ENCODE data around the gene STAB1. TPM values are rescaled to one million over a fixed set of nuclear protein-coding genes. Genes with fewer than 3 reads are reported as not detected.
"Not testable (repeated sequence)": the region's sequence is repeated elsewhere in the genome, so short reads cannot be mapped to it uniquely, and the experiment has no call there.

The STAB1 gene
- total RNA-seq, 1 donor from 2014 or later: 14.8 TPM

DNA sequence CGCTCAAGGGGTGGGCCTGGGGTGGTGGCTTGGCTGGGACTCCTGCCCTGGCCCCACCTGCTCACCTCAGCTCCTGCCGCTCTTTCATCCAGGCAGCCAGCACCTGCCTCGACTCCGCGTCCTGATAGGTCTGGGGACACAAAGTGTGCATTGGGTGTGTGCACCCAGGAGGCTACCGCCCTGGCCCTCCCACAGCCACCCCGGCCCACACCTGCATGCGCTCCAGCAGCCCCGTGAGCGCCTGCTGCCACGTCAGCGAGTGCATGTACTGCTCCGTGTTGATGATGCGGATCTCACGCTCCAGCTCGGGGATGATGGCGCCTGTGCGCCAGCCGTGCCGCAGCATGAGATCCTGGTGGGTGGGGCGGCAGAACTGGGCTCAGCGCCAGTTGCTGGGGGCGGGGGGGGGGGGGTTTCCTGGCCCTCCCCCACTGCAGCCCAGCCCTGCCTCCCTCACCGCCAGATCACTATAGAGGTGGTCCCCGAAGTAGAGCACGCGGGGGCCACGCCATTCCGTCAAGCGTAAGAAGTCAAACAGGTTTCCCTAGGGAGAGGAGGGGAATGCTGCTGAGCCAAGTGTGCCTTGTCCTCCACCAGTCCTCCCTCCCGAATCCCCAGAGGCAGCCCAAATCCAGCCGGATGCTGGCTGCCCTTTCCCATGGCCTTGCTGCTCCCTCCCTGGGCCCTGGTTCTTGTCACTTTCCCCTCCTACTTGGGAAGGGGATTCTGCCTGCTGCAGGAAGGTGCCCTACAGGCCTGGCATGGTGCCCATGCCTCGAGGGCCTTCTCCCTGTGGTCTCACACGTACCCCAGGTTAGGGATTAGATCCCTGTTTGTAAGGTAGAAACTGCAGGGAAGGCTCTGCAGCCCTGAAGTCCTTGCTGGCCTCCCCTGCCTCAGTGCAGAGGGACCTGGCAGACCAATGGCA, 29.9 kb downstream of the STAB1 start:
- DNase-seq: no peak

DNA sequence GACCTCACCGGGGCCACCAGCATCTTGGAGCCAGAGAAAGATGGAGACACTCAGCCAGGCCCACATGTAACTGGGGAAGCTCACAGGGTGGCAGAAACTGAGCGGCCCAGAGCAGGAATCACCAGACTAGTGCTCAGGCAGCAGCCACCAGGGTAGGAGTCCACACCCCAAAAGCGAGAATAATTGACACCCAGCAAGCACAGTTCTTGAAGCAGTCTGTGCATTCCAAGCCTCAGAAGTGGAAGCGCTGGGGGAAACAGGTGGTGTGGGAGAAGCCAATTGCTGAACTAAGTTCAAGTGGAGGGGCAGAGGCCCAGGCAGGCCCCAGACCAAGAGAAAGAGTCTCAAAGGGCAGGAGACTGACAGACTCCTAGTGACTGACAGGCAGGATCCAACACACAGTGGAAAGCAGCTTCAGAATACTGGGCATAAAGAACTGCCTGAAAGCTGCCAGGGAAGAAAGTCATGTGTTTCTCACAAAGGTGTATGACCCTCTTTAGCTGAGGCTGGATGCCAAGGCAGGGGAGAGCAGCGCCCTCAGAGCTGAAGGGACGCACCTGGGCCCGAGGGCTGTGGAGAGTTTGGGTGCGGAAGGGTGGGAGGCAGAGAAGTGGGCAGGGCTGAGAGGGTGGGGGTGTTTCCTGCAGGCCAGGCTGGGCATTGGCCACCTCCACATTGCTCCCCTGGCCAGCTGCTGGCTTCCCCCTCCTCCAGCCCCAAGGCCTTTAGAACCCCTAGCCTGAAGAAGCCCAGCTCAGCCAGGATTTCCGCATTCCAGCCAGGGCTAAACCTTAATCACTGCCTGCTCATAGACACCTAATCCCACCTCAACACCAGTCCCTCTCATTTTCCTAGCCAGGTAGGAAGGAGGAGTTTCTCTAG, 30.8 kb downstream of the STAB1 start:
- no peak for DNase-seq

- DNase-seq: not testable (repeated sequence)
These were observed 31.5 kb downstream of the STAB1 start for GRCh38 chr3:52526671-52527038.

DNA sequence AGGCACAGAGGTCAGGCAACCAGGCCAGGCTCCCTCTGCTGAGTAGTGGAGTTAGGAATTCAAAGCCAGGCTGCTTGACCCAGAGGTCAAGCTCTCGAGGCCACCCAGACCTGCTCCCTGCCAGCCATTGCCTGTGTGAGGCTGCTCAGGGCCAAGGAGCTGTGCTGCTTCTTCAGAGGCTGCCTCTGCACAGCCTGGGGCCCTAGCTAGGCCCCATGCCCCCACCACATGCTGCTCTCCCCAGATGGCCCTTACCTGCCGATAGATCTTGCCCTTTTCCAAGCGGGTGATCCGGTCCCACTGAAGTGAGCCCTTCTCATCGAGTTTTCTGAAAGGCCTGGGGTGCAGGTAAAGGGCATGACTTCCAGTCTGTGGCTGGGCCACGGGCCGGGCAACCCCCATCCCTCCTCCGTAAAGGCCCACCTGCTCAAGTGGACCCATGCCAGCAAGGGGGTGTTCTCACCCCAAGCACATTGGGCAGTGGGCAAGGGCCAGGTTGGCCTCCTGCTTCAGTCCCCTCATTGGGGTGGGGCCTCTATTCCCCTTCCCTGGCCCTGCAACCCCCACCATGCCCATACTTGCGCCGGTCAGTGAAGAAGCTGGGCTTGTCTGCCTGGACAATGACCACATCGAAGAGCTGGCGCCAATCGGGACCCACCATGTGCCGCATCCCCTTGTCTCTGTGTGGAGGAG, 32.0 kb downstream of the STAB1 start:
- no peak for DNase-seq

DNA sequence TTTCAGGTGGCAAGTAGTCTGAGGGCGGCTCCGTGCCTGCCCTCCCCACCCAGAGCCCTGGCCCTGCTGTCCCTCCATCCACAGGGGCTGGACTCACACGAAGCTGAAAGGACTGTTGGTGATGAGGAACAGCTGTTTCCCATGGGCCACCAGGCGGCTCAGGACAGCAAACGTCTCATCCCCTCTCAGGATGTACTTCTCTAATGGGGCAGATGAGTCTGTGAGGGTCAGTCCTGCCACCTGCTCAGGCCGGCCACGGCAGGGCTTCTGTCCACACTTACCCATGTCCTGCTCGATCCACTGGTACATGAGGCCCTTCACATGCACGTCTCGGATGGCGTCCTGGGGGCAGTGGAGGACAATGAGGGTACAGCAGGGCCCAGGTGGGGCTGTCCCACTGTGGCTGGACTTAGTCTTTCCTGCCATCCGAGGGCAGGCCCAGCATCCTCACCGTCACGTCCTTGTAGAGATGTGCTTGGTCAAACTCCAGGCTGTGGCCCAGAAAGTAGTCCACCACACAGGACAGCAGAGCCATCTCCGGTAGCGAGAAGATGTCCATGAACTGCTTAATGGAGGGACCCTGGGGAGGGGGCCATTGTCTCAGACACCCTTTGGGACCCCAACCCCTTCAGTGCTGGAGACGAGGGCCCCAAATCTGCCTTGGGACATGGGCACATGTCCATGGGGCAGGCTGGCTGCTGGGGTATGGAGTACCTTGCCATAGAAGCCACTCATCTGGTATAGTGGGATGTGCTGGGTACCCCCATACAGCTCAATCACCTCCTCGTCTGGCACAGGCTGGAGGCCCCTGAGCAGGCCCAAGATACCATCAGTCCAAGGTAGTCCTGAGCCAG, 32.8 kb downstream of the STAB1 start:
- no peak for DNase-seq

GRCh38 chr3:52528586-52529375, 33.6 kb downstream of the STAB1 start:
- no peak for DNase-seq

DNA sequence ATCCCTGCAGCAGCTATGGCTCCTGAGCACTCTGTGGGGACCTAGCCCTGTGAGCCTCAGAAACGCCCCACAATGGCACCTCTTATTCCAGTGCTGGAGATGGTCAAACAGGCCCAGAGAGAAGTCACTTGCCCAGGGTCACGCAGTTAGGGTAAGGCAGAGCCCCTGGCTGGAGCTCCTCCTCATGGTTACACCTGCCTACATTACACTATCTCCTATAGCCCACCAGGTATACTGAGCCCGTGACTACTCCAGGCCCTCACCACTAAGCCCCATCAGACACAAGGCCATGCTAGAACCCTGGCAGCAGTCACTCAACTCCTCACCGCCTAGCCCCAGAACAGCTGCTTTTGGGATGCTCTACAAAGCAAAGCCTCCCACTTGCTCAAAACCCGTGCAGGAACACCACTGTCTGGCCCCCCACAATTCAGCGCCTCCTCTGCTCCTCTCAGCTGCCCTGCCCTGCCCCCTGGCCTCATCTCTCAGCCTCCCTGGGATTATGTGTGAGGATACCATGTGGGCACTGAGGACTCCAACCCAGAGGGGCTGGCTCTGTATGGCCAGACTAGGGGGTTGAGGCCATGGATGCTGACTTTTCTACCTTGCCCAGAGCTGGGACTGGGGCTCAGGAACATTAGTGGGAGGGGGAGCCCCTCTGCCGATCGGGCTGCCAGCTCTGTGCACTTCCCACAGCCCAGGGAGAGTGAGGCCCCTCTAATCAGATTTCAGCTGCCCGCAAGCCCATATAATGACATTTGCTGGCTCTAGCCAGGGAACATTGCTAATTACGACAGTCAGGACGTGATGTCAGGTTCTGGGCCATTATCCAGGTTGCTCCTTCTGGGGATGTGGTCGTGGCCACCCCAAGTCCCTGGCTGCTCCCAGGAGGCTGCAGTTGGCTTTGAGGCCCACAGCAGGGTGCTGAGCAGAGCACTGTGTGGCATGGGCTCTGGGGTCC, 34.5 kb downstream of the STAB1 start:
- no peak for DNase-seq

GRCh38 chr3:52530918-52531826, 36.0 kb downstream of the STAB1 start:
- no peak for DNase-seq

DNA sequence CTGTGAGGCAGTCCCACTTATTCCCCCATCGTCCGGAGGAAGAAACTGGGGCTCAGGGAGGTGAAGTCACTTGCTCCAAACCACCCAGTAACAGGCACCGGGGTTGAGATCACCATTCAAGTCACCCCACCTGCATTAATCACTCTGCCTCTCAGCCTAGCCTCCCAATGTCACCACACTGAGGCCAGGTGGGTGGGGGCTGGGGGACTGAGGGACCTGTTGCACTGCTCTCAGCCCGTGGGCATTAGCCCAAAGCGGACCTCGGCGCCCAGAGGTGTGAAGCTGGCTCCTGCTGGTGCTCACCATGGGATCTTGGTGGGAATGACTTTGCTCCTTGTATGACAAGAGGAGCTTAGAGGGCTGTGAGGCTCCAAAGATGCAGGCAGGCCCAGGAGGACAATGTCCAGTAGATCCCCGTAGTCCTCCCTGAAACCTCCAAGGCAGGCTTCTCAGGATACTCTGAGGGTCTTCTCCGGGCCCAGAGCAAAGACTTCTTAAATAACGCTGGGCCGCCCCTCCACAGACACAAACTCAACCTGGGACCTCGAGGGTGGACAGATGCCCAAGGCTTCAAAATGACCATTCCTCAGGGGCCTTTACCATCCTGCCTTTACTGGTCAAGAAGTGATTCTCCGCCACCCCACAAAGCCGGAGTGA, 36.9 kb downstream of the STAB1 start:
- no peak for DNase-seq

- no peak for DNase-seq
These were observed 37.3 kb downstream of the STAB1 start for GRCh38 chr3:52532517-52532837.

DNA sequence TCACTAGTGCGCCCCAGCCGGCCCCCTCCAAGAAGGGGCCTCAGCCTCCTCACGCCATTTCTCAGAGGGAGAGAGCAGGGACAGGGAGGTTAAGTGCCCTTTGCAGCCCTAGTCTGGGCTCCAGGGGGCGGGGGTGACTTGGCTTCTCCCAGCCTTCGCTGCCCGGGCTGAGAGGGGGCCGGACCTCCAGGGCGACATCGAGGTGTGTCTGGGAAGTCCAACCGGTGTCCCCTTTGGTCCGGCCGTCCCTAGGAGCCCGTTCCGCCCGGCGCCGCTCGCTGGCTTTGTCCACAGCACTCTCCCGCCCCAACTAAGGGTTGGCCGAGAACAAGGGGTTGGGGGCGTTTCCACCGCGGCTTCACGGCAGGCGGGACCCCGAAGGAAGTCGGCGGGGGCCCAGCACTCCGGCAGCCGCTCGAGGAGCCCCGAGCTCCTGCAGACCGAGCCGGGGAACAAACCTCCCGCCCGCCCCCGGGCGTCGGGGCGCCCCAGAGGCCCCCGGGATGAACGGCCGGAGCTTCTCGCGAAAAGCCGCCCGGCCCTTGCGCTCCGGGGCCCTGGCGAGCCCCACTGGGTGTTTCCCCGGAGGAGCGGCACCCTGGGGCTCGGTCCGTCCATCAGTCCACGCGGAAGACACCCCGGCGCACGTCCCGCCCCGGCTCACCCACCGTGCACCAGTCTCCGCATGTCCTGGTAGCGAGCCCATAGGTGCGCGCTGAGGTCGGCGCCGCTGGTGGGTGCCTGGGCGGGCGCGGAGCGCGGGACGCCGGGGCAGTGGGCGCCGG, 37.9 kb downstream of the STAB1 start:
- no peak for DNase-seq

DNA sequence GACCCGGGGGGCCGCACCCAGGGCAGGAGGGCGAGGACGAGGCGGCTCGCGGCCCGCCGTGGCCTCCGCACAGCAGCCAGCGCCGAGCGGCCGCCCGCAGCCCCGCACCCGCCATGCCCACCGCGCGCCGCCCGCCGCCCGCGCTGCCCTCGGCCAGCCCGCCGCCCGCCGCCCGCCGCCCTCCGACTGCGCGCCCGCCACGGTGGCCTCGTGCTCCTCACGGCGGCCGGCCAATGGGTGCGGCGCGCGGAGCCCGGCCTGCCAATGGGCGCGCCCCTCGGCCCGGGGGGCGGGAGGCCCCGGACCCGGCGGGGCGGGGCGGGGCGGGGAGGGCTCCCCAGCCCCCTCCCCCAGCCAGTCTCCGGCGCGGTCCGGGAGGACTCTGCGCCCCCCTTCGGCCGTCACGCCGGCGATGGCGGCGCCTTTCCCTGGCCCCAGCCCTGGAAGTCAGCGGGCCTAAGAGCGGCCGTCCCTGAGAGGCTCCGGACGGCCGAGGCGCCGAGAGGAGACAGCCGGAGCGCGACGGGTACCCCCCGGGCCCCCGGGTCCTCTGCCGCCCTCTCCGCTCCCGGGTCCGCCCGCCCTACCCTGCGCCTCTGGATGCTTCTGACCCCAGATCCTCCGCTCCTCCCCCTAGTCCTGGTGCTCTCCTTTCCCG, 38.6 kb downstream of the STAB1 start, which contains the start of gene NT5DC2:
Gene NT5DC2 (minus strand): TSS at position 235 of the 658 bp plus-strand sequence. CDS start 120 bp downstream, at position 115.
- no peak for DNase-seq

GRCh38 chr3:52534281-52535183, 39.4 kb downstream of the STAB1 start:
- no peak for DNase-seq

DNA sequence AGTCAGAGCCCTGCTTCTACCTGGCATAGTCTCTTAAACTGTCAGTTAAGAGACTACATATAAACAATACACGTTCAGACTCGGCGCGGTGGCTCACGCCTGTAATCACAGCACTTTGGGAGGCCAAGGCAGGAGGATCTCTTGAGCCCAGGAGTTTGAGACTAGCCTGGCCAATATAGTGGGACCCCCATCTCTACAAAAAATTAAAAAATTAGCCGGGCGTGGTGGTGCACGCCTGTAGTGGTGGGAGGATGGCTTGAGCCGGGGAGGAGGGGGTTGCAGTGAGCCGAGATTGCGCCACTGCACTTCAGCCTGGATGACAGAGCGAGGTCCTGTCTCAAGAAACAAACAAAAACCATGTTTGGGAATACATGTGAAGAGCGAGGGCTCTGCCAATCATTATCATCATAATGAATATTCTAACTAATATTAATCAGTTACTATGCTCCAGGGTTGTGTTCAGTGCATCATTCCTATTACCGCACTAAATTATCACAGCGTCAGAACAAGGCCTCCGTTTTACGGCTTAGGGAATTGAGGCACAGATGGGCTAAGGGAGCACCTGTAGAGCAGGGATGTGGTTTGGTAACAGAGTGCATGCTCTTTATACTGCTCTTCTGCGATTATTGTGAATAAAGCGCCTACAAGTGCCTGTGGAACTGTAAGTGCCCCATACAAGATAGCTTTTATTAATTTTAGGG, 40.4 kb downstream of the STAB1 start:
- no peak for DNase-seq

- no peak for DNase-seq
These were observed 40.9 kb downstream of the STAB1 start for GRCh38 chr3:52536112-52536368.
